HG02973 (cell line): ENCODE measurements around the gene BMERB1.
"Not testable (repeated sequence)": the region's sequence is repeated elsewhere in the genome, so short reads cannot be mapped to it uniquely, and the experiment has no call there.

Source experiments
- ATAC-seq: cut with Tn5 transposase; IDR thresholded peaks from one replicate; pipeline ENCODE4 v1.9.1; 2021; ENCODE audit warnings: moderate library complexity; ENCODE audit not compliant: unreplicated experiment

Gene BMERB1

GRCh38 chr16:15422222-15422621 is 12.2 kb upstream of the BMERB1 start:
- no peak for ATAC-seq

GRCh38 chr16:15425861-15426260 is 8.5 kb upstream of the BMERB1 start:
- ATAC-seq, result no peak

GRCh38 chr16:15426796-15427195 is 7.6 kb upstream of the BMERB1 start:
- no peak for ATAC-seq

GRCh38 chr16:15427648-15428239 is 6.6 kb upstream of the BMERB1 start:
- ATAC-seq, result no peak

- not testable (repeated sequence) for ATAC-seq
Observed at GRCh38 chr16:15430884-15431283, 3.5 kb upstream of the BMERB1 start.

GRCh38 chr16:15434079-15434424 is 336 bp upstream of the BMERB1 start:
- ATAC-seq, result no peak

- no peak for ATAC-seq
Observed at GRCh38 chr16:15435216-15435864, 952 bp downstream of the BMERB1 start.

GRCh38 chr16:15439102-15439501 is 4.7 kb downstream of the BMERB1 start:
- ATAC-seq, result no peak

- ATAC-seq, result no peak
Observed at GRCh38 chr16:15439521-15439920, 5.1 kb downstream of the BMERB1 start.

- no peak for ATAC-seq
Observed at GRCh38 chr16:15440852-15441251, 6.5 kb downstream of the BMERB1 start.

GRCh38 chr16:15442140-15442539 is 7.8 kb downstream of the BMERB1 start:
- ATAC-seq, result not testable (repeated sequence)

- no peak for ATAC-seq
Observed at GRCh38 chr16:15443753-15444152, 9.4 kb downstream of the BMERB1 start.

GRCh38 chr16:15444264-15444663 is 9.9 kb downstream of the BMERB1 start:
- ATAC-seq, result no peak

- ATAC-seq, result no peak
Observed at GRCh38 chr16:15445450-15445849, 11.1 kb downstream of the BMERB1 start.

GRCh38 chr16:15446901-15447300 is 12.5 kb downstream of the BMERB1 start:
- ATAC-seq, result no peak

- no peak for ATAC-seq
Observed at GRCh38 chr16:15450624-15451023, 16.2 kb downstream of the BMERB1 start.

GRCh38 chr16:15451098-15451731 is 16.8 kb downstream of the BMERB1 start:
- ATAC-seq, result no peak

GRCh38 chr16:15452246-15452855 is 18.0 kb downstream of the BMERB1 start:
- no peak for ATAC-seq

GRCh38 chr16:15453296-15453695 is 18.9 kb downstream of the BMERB1 start:
- not testable (repeated sequence) for ATAC-seq

GRCh38 chr16:15454933-15455332 is 20.5 kb downstream of the BMERB1 start:
- ATAC-seq, result not testable (repeated sequence)

- no peak for ATAC-seq
Observed at GRCh38 chr16:15457400-15457799, 23.0 kb downstream of the BMERB1 start.

GRCh38 chr16:15457958-15458357 is 23.6 kb downstream of the BMERB1 start:
- ATAC-seq, result no peak
